Neural progenitor cell (in vitro differentiated cells): ENCODE results near the gene NEK4. TPM values are rescaled to one million over a fixed set of nuclear protein-coding genes. Genes with fewer than 3 reads are reported as not detected.

Experiments
- DNase-seq: peaks from one replicate; pipeline ENCODE4 v3.0.0-alpha.2; 2016; ENCODE audit warnings: low spot score
- H2AFZ ChIP-seq: fragments of 200-600 bp; sonication (generic); replicated peaks from 2 replicates; pipeline ENCODE4 v1.6.1; 2016; ENCODE audit warnings: antibody characterized with exemption
- H3F3A ChIP-seq: fragments of 200-600 bp; sonication (generic); 2 replicates; pipeline ENCODE4 v1.6.1; 2016; ENCODE audit warnings: antibody characterized with exemption, low read depth
- H3K27ac ChIP-seq: fragments of 200-600 bp; sonication (generic); 2 replicates; pipeline ENCODE4 v1.5.1; 2016; ENCODE audit warnings: mild to moderate bottlenecking
- H3K27me3 ChIP-seq: fragments of 200-600 bp; sonication (generic); 2 replicates; pipeline ENCODE4 v1.6.1; 2016; ENCODE audit warnings: mild to moderate bottlenecking, moderate library complexity
- H3K36me3 ChIP-seq: fragments of 200-600 bp; sonication (generic); 2 replicates; pipeline ENCODE4 v1.5.1; 2016
- H3K4me1 ChIP-seq: fragments of 200-600 bp; sonication (generic); 2 replicates; pipeline ENCODE4 v1.6.1; 2016; ENCODE audit warnings: mixed run types
- H3K4me2 ChIP-seq: fragments of 200-600 bp; sonication (generic); 2 replicates; pipeline ENCODE4 v1.6.1; 2016
- H3K4me3 ChIP-seq: fragments of 200-600 bp; sonication (generic); 2 replicates; pipeline ENCODE4 v1.5.1; 2016
- H3K79me2 ChIP-seq: fragments of 200-600 bp; sonication (generic); 2 replicates; pipeline ENCODE4 v1.6.1; 2016; ENCODE audit warnings: low read depth
- H3K9ac ChIP-seq: fragments of 200-600 bp; sonication (generic); 2 replicates; pipeline ENCODE4 v1.6.1; 2016
- H3K9me3 ChIP-seq: fragments of 200-600 bp; sonication (generic); 2 replicates; pipeline ENCODE4 v1.5.1; 2016; ENCODE audit warnings: low read depth
- H4K20me1 ChIP-seq: fragments of 200-600 bp; sonication (generic); 2 replicates; pipeline ENCODE4 v1.6.1; 2016; ENCODE audit warnings: low read depth
- H3K27ac Mint-ChIP-seq: 3 replicates; pipeline ENCODE4 v1.8.0; 2021; ENCODE audit warnings: mixed read lengths
- H3K27me3 Mint-ChIP-seq: 2 replicates; pipeline ENCODE4 v1.8.0; 2022; ENCODE audit warnings: low read depth, mild to moderate bottlenecking, inconsistent platforms, moderate library complexity, mixed read lengths; ENCODE audit not compliant: insufficient read depth
- H3K36me3 Mint-ChIP-seq: 3 replicates; pipeline ENCODE4 v1.8.0; 2021; ENCODE audit warnings: mixed read lengths
- H3K4me1 Mint-ChIP-seq: 3 replicates; pipeline ENCODE4 v1.8.0; 2021; ENCODE audit warnings: mixed read lengths
- H3K4me3 Mint-ChIP-seq: 3 replicates; pipeline ENCODE4 v1.8.0; 2021; ENCODE audit warnings: mild to moderate bottlenecking, moderate library complexity, mixed read lengths
- H3K9me3 Mint-ChIP-seq: 3 replicates; pipeline ENCODE4 v1.8.0; 2020; ENCODE audit warnings: mixed read lengths
- CTCF ChIP-seq: fragments of 200-600 bp; sonication (generic); IDR thresholded peaks from 2 replicates; pipeline ENCODE4 v1.5.1; 2017; ENCODE audit warnings: antibody characterized with exemption, mild to moderate bottlenecking
- EZH2 ChIP-seq: fragments of 200-600 bp; sonication (generic); IDR thresholded peaks from 2 replicates; pipeline ENCODE4 v1.6.1; 2017; ENCODE audit warnings: antibody characterized with exemption, mild to moderate bottlenecking, moderate library complexity
- EZH2phosphoT487 ChIP-seq: fragments of 200-600 bp; sonication (generic); IDR thresholded peaks from 2 replicates; pipeline ENCODE4 v1.6.1; 2017; ENCODE audit warnings: antibody characterized with exemption
- total RNA-seq: library from RNA; depleted of rRNA; stranded (reverse); fragments of >200 nt; gene quantifications from 2 replicates; pipeline ENCODE4 v1.2.3, GENCODE V29; 2015; ENCODE audit warnings: low replicate concordance

The NEK4 gene
- total RNA-seq, 1 donor from 2014 or later, result 41.8 TPM

- peaks cover 52% of the 10 kb centered on the region for H3K79me2 ChIP-seq
- H3K4me1 ChIP-seq, result peaks cover 18% of the 10 kb centered on the region
- H3K4me1 Mint-ChIP-seq, result peaks cover 27% of the 10 kb centered on the region
- H3K9me3 Mint-ChIP-seq, result no peaks in the 10 kb centered on the region
- no peak for TF ChIP-seq EZH2
- TF ChIP-seq CTCF, result no peak
- TF ChIP-seq EZH2phosphoT487, result no peak
- H3K36me3 ChIP-seq, result peaks cover 16% of the 10 kb centered on the region
- H3K27ac Mint-ChIP-seq, result no peak overlapping the region
- peak overlapping the region; percentile 97 for H3K4me2 ChIP-seq
- peaks cover 8% of the 10 kb centered on the region for H3K27me3 Mint-ChIP-seq
- DNase-seq, result no peak
- H3K4me3 Mint-ChIP-seq, result peak overlapping the region; percentile 80
- H3F3A ChIP-seq, result peaks cover 49% of the 10 kb centered on the region
- H4K20me1 ChIP-seq, result peaks cover 7% of the 10 kb centered on the region
- H3K27ac ChIP-seq, result no peak overlapping the region
- no peak overlapping the region for H3K9ac ChIP-seq
- H3K4me3 ChIP-seq, result peak overlapping the region; percentile 81
- H3K27me3 ChIP-seq, result no peaks in the 10 kb centered on the region
- H2AFZ ChIP-seq, result no peak overlapping the region
- H3K9me3 ChIP-seq, result no peaks in the 10 kb centered on the region
- H3K36me3 Mint-ChIP-seq, result peaks cover 15% of the 10 kb centered on the region
Observed at GRCh38 chr3:52707585-52707984, 63.2 kb downstream of the NEK4 start.

- H3F3A ChIP-seq, result peaks cover 35% of the 10 kb centered on the region
- Mint-ChIP-seq H3K9me3 (no peaks in the 10 kb centered on the region), H3K27me3 (peaks cover 8% of the 10 kb centered on the region), H3K4me3 (peak within 1 kb of the TSS; percentile 97), H3K27ac (peak within 1 kb of the TSS; percentile 95), H3K4me1 (peaks cover 27% of the 10 kb centered on the region), H3K36me3 (peaks cover 9% of the 10 kb centered on the region)
- peaks cover 18% of the 10 kb centered on the region for H3K4me1 ChIP-seq
- peaks cover 68% of the 10 kb centered on the region for H3K79me2 ChIP-seq
- H2AFZ ChIP-seq, result peak within 1 kb of the TSS; percentile 95
- no peak for TF ChIP-seq CTCF
- no peak for TF ChIP-seq EZH2phosphoT487
- no peak for TF ChIP-seq EZH2
- H3K27me3 ChIP-seq, result no peaks in the 10 kb centered on the region
- peak within 1 kb of the TSS; percentile 49 for H3K27ac ChIP-seq
- peak; percentile 95 for DNase-seq
- H4K20me1 ChIP-seq, result peaks cover 7% of the 10 kb centered on the region
- peak within 1 kb of the TSS; percentile 81 for H3K4me3 ChIP-seq
- H3K9ac ChIP-seq, result peak within 1 kb of the TSS; percentile 87
- no peaks in the 10 kb centered on the region for H3K9me3 ChIP-seq
- H3K4me2 ChIP-seq, result peak within 1 kb of the TSS; percentile 97
- peaks cover 9% of the 10 kb centered on the region for H3K36me3 ChIP-seq
Observed at GRCh38 chr3:52705688-52706686, 64.8 kb downstream of the NEK4 start, which contains the start of the genes GLT8D1 and SPCS1. Gene GLT8D1 (minus strand): TSS chr3:52705791. CDS start chr3:52700460, 5,331 bp downstream. Gene SPCS1 (plus strand): TSS chr3:52706106. CDS start chr3:52706247, 141 bp downstream.

- H3K4me1 Mint-ChIP-seq, result peaks cover 27% of the 10 kb centered on the region
- Histone ChIP-seq H3K9ac (peak overlapping the region; percentile 75), H3K4me1 (peaks cover 18% of the 10 kb centered on the region), H3K36me3 (peaks cover 8% of the 10 kb centered on the region), H3K4me3 (peak overlapping the region; percentile 81), H3K9me3 (no peaks in the 10 kb centered on the region), H2AFZ (peak overlapping the region; percentile 95), H3K79me2 (peaks cover 72% of the 10 kb centered on the region), H4K20me1 (peaks cover 7% of the 10 kb centered on the region), H3F3A (peaks cover 30% of the 10 kb centered on the region), H3K27ac (no peak overlapping the region), H3K27me3 (no peaks in the 10 kb centered on the region), H3K4me2 (peak overlapping the region; percentile 97)
- H3K4me3 Mint-ChIP-seq, result peak overlapping the region; percentile 97
- no peak overlapping the region for H3K27ac Mint-ChIP-seq
- DNase-seq, result no peak
- H3K9me3 Mint-ChIP-seq, result no peaks in the 10 kb centered on the region
- peaks cover 9% of the 10 kb centered on the region for H3K36me3 Mint-ChIP-seq
- TF ChIP-seq EZH2 (no peak), EZH2phosphoT487 (no peak), CTCF (no peak)
- H3K27me3 Mint-ChIP-seq, result peaks cover 8% of the 10 kb centered on the region
Observed at GRCh38 chr3:52705438-52705687, 65.4 kb downstream of the NEK4 start.
